Osteocyte (in vitro differentiated cells): ENCODE measurements around the gene RAB41. TPM values are rescaled to one million over a fixed set of nuclear protein-coding genes. Genes with fewer than 3 reads are reported as not detected.

Experiments
- DNase-seq: peaks from one replicate; pipeline ENCODE4 v3.0.0; 2021; ENCODE audit warnings: mixed read lengths; ENCODE audit not compliant: unreplicated experiment; ENCODE audit errors: extremely low spot score
- H3K27ac Mint-ChIP-seq: one replicate; pipeline ENCODE4 v1.8.0; 2021; ENCODE audit warnings: mild to moderate bottlenecking, mixed read lengths; ENCODE audit not compliant: unreplicated experiment
- H3K27me3 Mint-ChIP-seq: one replicate; pipeline ENCODE4 v1.8.0; 2021; ENCODE audit warnings: mixed read lengths; ENCODE audit not compliant: unreplicated experiment
- H3K36me3 Mint-ChIP-seq: one replicate; pipeline ENCODE4 v1.8.0; 2021; ENCODE audit warnings: mixed read lengths; ENCODE audit not compliant: unreplicated experiment
- H3K4me1 Mint-ChIP-seq: one replicate; pipeline ENCODE4 v1.8.0; 2021; ENCODE audit warnings: mixed read lengths; ENCODE audit not compliant: unreplicated experiment
- H3K4me3 Mint-ChIP-seq: one replicate; pipeline ENCODE4 v1.8.0; 2021; ENCODE audit warnings: mild to moderate bottlenecking, moderate library complexity, mixed read lengths; ENCODE audit not compliant: unreplicated experiment
- H3K9me3 Mint-ChIP-seq: one replicate; pipeline ENCODE4 v1.8.0; 2021; ENCODE audit warnings: mixed read lengths; ENCODE audit not compliant: unreplicated experiment
- CTCF ChIP-seq: fragments of 200-600 bp; sonication (generic); IDR thresholded peaks from 2 replicates; pipeline ENCODE4 v1.5.0; 2021; ENCODE audit warnings: antibody characterized with exemption, mild to moderate bottlenecking, moderate library complexity
- total RNA-seq: library from RNA; stranded (reverse); gene quantifications from 2 replicates; pipeline ENCODE4 v1.2.1, GENCODE V29; 2021

RAB41 gene
- total RNA-seq, 1 donor from 2014 or later, result not detected

- H3K36me3 Mint-ChIP-seq, result peaks cover 2% of the 10 kb centered on the region
- no peak for TF ChIP-seq CTCF
- H3K9me3 Mint-ChIP-seq, result peaks cover 17% of the 10 kb centered on the region
- no peaks in the 10 kb centered on the region for H3K4me1 Mint-ChIP-seq
- no peak overlapping the region for H3K27ac Mint-ChIP-seq
- no peak overlapping the region for H3K4me3 Mint-ChIP-seq
- H3K27me3 Mint-ChIP-seq, result peaks cover 2% of the 10 kb centered on the region
- no peak for DNase-seq
These were observed 26.5 kb upstream of the RAB41 start for GRCh38 chrX:70255452-70255851.

GRCh38 chrX:70257423-70258288, 24.3 kb upstream of the RAB41 start:
- no peaks in the 10 kb centered on the region for H3K27me3 Mint-ChIP-seq
- no peak overlapping the region for H3K4me3 Mint-ChIP-seq
- no peak overlapping the region for H3K27ac Mint-ChIP-seq
- H3K4me1 Mint-ChIP-seq, result no peaks in the 10 kb centered on the region
- TF ChIP-seq CTCF, result no peak
- H3K9me3 Mint-ChIP-seq, result peaks cover 13% of the 10 kb centered on the region
- no peak for DNase-seq
- H3K36me3 Mint-ChIP-seq, result no peaks in the 10 kb centered on the region

- Mint-ChIP-seq H3K4me3 (no peak within 1 kb of the TSS), H3K36me3 (no peaks in the 10 kb centered on the region), H3K4me1 (no peaks in the 10 kb centered on the region), H3K27ac (no peak within 1 kb of the TSS), H3K9me3 (peaks cover under 1% of the 10 kb centered on the region), H3K27me3 (no peaks in the 10 kb centered on the region)
- no peak for DNase-seq
- no peak for TF ChIP-seq CTCF
These were observed 21.9 kb upstream of the RAB41 start, which contains the start of gene P2RY4 for GRCh38 chrX:70260104-70260503. P2RY4 (minus strand) TSS chrX:70260204; CDS start chrX:70259624, 580 bp downstream.

GRCh38 chrX:70262952-70263567, 18.9 kb upstream of the RAB41 start:
- TF ChIP-seq CTCF, result peak; percentile 50

GRCh38 chrX:70264784-70265183, 17.2 kb upstream of the RAB41 start:
- H3K27me3 Mint-ChIP-seq, result no peaks in the 10 kb centered on the region
- no peak for TF ChIP-seq CTCF
- H3K9me3 Mint-ChIP-seq, result peaks cover 11% of the 10 kb centered on the region
- no peak overlapping the region for H3K4me3 Mint-ChIP-seq
- no peak for DNase-seq
- no peak overlapping the region for H3K27ac Mint-ChIP-seq
- no peaks in the 10 kb centered on the region for H3K36me3 Mint-ChIP-seq
- no peaks in the 10 kb centered on the region for H3K4me1 Mint-ChIP-seq

More at GRCh38 chrX:70262952-70263567, 18.9 kb upstream of the RAB41 start:
- no peak overlapping the region for H3K27ac Mint-ChIP-seq
- H3K27me3 Mint-ChIP-seq, result no peaks in the 10 kb centered on the region
- H3K9me3 Mint-ChIP-seq, result peaks cover 11% of the 10 kb centered on the region
- H3K4me3 Mint-ChIP-seq, result no peak overlapping the region
- no peak for DNase-seq
- H3K4me1 Mint-ChIP-seq, result no peaks in the 10 kb centered on the region
- no peaks in the 10 kb centered on the region for H3K36me3 Mint-ChIP-seq
